Activated CD4-positive, alpha-beta T cell treated with anti-CD3 and anti-CD28 coated beads, Interleukin-2, amount 50 U/mL, for 4 hours (primary cell): ENCODE data around the gene TRIM69.

ENCODE experiments used
- DNase-seq, 2 experiments: peaks; one replicate each; pipeline ENCODE4 v3.0.0-alpha.2; 2020

The TRIM69 gene

DNA sequence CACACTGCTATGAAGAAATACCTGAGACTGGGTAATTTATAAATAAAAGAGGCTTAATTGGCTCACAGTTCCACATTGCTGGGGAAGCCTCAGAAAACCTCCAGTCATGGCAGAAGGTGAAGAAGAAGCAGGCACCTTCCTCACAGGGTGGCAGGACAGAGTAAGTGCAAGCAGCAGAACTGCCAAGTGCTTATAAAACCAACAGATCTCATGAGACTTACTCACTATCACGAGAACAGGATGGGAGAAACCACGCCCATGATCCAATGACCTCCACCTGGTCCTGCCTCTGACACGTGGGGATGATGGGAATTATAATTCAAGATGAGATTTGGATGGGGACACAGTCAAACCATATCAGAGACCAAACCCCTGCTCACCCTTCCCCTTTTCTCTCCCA, 75.0 kb downstream of the TRIM69 start:
- no peak for DNase-seq

DNA sequence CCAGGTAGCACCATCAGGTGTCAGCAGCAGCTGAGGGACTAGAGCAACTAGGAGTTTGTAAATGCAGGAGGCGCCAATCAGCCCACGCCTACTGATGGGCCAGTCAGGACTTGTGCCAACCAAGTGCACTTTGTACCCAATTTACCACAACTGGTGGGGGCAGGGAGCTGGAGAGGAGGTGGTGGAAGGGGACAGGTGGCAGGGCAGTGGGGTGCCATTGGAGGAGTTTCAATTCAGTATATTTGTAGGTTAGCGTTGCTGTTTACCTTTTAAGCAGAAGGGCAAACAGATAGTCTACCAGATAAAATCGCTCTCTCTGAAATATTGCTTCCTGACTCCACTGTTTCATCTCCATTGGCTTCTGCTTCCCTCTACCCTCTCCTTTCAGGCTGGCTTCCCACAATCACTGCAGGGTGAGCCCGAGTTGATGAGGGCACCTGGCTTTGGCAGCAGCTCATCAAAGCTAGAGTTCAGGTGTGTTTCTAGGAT, 75.7 kb downstream of the TRIM69 start:
- no peak for DNase-seq

DNA sequence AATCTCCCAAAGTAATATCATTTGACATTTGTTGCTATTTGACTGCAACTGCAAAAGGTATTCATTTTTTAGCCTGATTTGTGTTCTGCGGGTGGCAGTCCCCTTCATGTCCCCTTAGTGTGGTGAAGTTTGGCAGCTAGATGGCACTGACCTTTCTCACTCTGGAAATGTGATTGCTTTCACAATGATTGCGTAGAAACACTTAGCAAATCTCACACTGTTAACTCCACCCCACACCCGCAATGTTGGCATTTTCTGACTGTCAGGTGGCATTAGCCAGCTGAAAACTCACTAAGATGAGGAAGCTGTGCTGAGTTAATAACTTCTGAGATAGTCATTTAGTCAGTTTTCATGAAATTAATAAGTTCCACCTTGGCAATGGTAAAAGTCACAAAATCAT, 76.9 kb downstream of the TRIM69 start:
- DNase-seq = no peak
